Nephron (organoid): Measurements from ENCODE around the gene LAMA4.

ENCODE experiments used
- H3K27ac Mint-ChIP-seq, 3 experiments: 2 replicates each; pipeline ENCODE4 v1.8.0; 2020; ENCODE audit warnings: mixed read lengths in 3 of 3, mild to moderate bottlenecking in 2 of 3, moderate library complexity in 1 of 3
- H3K27me3 Mint-ChIP-seq: 2 replicates; pipeline ENCODE4 v1.8.0; 2021; ENCODE audit warnings: low read depth, mild to moderate bottlenecking, moderate library complexity, mixed read lengths
- H3K36me3 Mint-ChIP-seq: 2 replicates; pipeline ENCODE4 v1.8.0; 2020; ENCODE audit warnings: low read depth, mixed read lengths
- H3K4me1 Mint-ChIP-seq: 2 replicates; pipeline ENCODE4 v1.8.0; 2020; ENCODE audit warnings: mixed read lengths
- H3K4me3 Mint-ChIP-seq, 3 experiments: 2 replicates each; pipeline ENCODE4 v1.8.0; 2020; ENCODE audit warnings: mild to moderate bottlenecking in 3 of 3, mixed read lengths in 3 of 3, moderate library complexity in 2 of 3
- H3K9me3 Mint-ChIP-seq: 2 replicates; pipeline ENCODE4 v1.8.0; 2020; ENCODE audit warnings: mixed read lengths
- CTCF ChIP-seq, 3 experiments: fragments of 200-600 bp; sonication (generic); IDR thresholded peaks; one replicate each; pipeline ENCODE4 v1.5.0; 2021; ENCODE audit warnings: antibody characterized with exemption in 3 of 3; ENCODE audit not compliant: unreplicated experiment in 3 of 3

The LAMA4 gene

GRCh38 chr6:112207131-112207530 is 47.2 kb downstream of the LAMA4 start:
- H3K9me3 Mint-ChIP-seq: no peaks in the 10 kb centered on the region
- H3K4me3 Mint-ChIP-seq: no peak overlapping the region
- no peak for TF ChIP-seq CTCF (IDR thresholded peaks at IDR 0.05; ENCODE audit: unreplicated experiment in 3 of 3)
- no peaks in the 10 kb centered on the region for H3K27me3 Mint-ChIP-seq
- peaks cover 68% of the 10 kb centered on the region for H3K36me3 Mint-ChIP-seq
- peaks cover 44% of the 10 kb centered on the region for H3K4me1 Mint-ChIP-seq
- H3K27ac Mint-ChIP-seq: no peak overlapping the region

GRCh38 chr6:112206110-112206458 is 48.3 kb downstream of the LAMA4 start:
- no peak overlapping the region for H3K27ac Mint-ChIP-seq
- no peak for TF ChIP-seq CTCF (IDR thresholded peaks at IDR 0.05; ENCODE audit: unreplicated experiment in 3 of 3)
- H3K4me1 Mint-ChIP-seq: peaks cover 36% of the 10 kb centered on the region
- H3K4me3 Mint-ChIP-seq: no peak overlapping the region
- no peaks in the 10 kb centered on the region for H3K9me3 Mint-ChIP-seq
- no peaks in the 10 kb centered on the region for H3K27me3 Mint-ChIP-seq
- H3K36me3 Mint-ChIP-seq: peaks cover 66% of the 10 kb centered on the region

GRCh38 chr6:112205427-112206109 is 48.8 kb downstream of the LAMA4 start:
- TF ChIP-seq CTCF (IDR thresholded peaks at IDR 0.05; ENCODE audit: unreplicated experiment in 3 of 3): no peak
- H3K27ac Mint-ChIP-seq: no peak overlapping the region
- H3K36me3 Mint-ChIP-seq: peaks cover 71% of the 10 kb centered on the region
- no peaks in the 10 kb centered on the region for H3K9me3 Mint-ChIP-seq
- no peak overlapping the region for H3K4me3 Mint-ChIP-seq
- H3K4me1 Mint-ChIP-seq: peaks cover 31% of the 10 kb centered on the region
- H3K27me3 Mint-ChIP-seq: no peaks in the 10 kb centered on the region

GRCh38 chr6:112204350-112204706 is 50.0 kb downstream of the LAMA4 start:
- H3K4me3 Mint-ChIP-seq: no peak overlapping the region
- peaks cover 3% of the 10 kb centered on the region for H3K27me3 Mint-ChIP-seq
- no peak for TF ChIP-seq CTCF (IDR thresholded peaks at IDR 0.05; ENCODE audit: unreplicated experiment in 3 of 3)
- peaks cover 2% of the 10 kb centered on the region for H3K9me3 Mint-ChIP-seq
- peaks cover 70% of the 10 kb centered on the region for H3K36me3 Mint-ChIP-seq
- H3K27ac Mint-ChIP-seq: peak overlapping the region in 1 of 3 experiments; percentile 1
- H3K4me1 Mint-ChIP-seq: peaks cover 26% of the 10 kb centered on the region

GRCh38 chr6:112203577-112204349 is 50.6 kb downstream of the LAMA4 start:
- Mint-ChIP-seq H3K9me3 (peaks cover 2% of the 10 kb centered on the region), H3K4me1 (peaks cover 32% of the 10 kb centered on the region), H3K4me3 (no peak overlapping the region), H3K27me3 (peaks cover 3% of the 10 kb centered on the region), H3K36me3 (peaks cover 72% of the 10 kb centered on the region), H3K27ac (peak overlapping the region in 2 of 3 experiments; percentile 2 to 25)
- no peak for TF ChIP-seq CTCF (IDR thresholded peaks at IDR 0.05; ENCODE audit: unreplicated experiment in 3 of 3)
